Glomerular endothelial cell (primary cell): ENCODE results near the gene BRSK1. TPM values are rescaled to one million over a fixed set of nuclear protein-coding genes. Genes with fewer than 3 reads are reported as not detected.

Source experiments
- DNase-seq: peaks from one replicate; pipeline ENCODE4 v3.0.0-alpha.2; 2011; ENCODE audit warnings: low read depth, low spot score; ENCODE audit errors: extremely low read depth
- total RNA-seq: library from RNA; depleted of rRNA; stranded (reverse); fragments of >200 nt; gene quantifications from 2 replicates; pipeline ENCODE4 v1.2.3, GENCODE V29; 2015

The BRSK1 gene
- total RNA-seq: 1.2 and 3.0 TPM in 2 replicates

GRCh38 chr19:55283548-55284377 lies at the start of gene BRSK1:
TSS of gene BRSK1 (plus strand) at chr19:55283997. CDS start at chr19:55284443, 446 bp downstream.
- DNase-seq: no peak

- no peak for DNase-seq
Measured at GRCh38 chr19:55238030-55238429, 45.8 kb upstream of the BRSK1 start.

- no peak for DNase-seq
Measured at GRCh38 chr19:55239004-55239403, 44.8 kb upstream of the BRSK1 start.

GRCh38 chr19:55240713-55241020 lies 43.1 kb upstream of the BRSK1 start:
- DNase-seq: no peak

GRCh38 chr19:55241143-55241934 lies 42.5 kb upstream of the BRSK1 start:
- no peak for DNase-seq

GRCh38 chr19:55241935-55242464 lies 41.8 kb upstream of the BRSK1 start:
- no peak for DNase-seq

GRCh38 chr19:55242517-55242916 lies 41.3 kb upstream of the BRSK1 start:
- DNase-seq: no peak

GRCh38 chr19:55244004-55244680 lies 39.7 kb upstream of the BRSK1 start:
- no peak for DNase-seq

- no peak for DNase-seq
Measured at GRCh38 chr19:55245236-55245904, 38.4 kb upstream of the BRSK1 start.

- no peak for DNase-seq
Measured at GRCh38 chr19:55246462-55247451, 37.0 kb upstream of the BRSK1 start.

- DNase-seq: no peak
Measured at GRCh38 chr19:55247621-55248099, 36.1 kb upstream of the BRSK1 start.

GRCh38 chr19:55248166-55248675 lies 35.6 kb upstream of the BRSK1 start:
- DNase-seq: no peak

GRCh38 chr19:55248704-55249103 lies 35.1 kb upstream of the BRSK1 start:
- DNase-seq: no peak

- DNase-seq: no peak
Measured at GRCh38 chr19:55249841-55250240, 34.0 kb upstream of the BRSK1 start.

- no peak for DNase-seq
Measured at GRCh38 chr19:55250262-55251036, 33.3 kb upstream of the BRSK1 start.

GRCh38 chr19:55251341-55252081 lies 32.3 kb upstream of the BRSK1 start:
- DNase-seq: no peak

- DNase-seq: no peak
Measured at GRCh38 chr19:55252760-55253663, 30.8 kb upstream of the BRSK1 start.
